ENCODE measurements around the gene PLCL2. TPM values are rescaled to one million over a fixed set of nuclear protein-coding genes. Genes with fewer than 3 reads are reported as not detected.

PLCL2 gene
- total and polyA plus RNA-seq, 7 donors = 8.0 to 12.6 (median 11.6) TPM

DNA sequence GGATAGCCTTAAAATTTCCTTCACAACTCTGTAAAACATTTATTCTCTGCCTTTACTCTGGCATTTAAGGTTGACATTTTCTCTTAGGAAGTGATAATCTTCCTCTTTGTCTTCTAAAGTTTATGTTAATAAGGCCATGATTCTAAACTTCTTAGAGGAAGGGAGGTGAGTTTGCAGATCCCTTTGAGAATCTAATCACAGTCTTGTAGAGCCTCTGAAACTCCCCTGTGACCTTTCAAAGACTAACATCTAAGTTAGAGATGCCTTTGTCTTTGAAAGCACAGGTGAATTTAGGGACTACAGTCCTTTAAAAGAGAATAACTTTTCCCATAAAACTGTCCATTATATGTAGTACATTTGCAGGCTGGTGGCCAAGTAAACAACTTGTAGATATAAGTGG lies 115.1 kb downstream of the PLCL2 start:
- intact Hi-C loops (cut with DNase I) = no loop called here
- Histone ChIP-seq H3K27me3 (no peaks in the 10 kb centered on the region), H3K36me3 (no peaks in the 10 kb centered on the region), H3K9me3 (peaks cover 0 to 8% (median 1%) of the 10 kb centered on the region in 4 donors), H3K27ac (no peak overlapping the region), H3K4me3 (no peak overlapping the region), H3K4me1 (no peaks in the 10 kb centered on the region)
- no peak for DNase-seq
- TF ChIP-seq EP300 (IDR thresholded peaks at IDR 0.05) (no peak), CTCF (IDR thresholded peaks at IDR 0.05) (no peak), POLR2AphosphoS5 (IDR thresholded peaks at IDR 0.05) (no peak), POLR2A (IDR thresholded peaks at IDR 0.05) (no peak)

DNA sequence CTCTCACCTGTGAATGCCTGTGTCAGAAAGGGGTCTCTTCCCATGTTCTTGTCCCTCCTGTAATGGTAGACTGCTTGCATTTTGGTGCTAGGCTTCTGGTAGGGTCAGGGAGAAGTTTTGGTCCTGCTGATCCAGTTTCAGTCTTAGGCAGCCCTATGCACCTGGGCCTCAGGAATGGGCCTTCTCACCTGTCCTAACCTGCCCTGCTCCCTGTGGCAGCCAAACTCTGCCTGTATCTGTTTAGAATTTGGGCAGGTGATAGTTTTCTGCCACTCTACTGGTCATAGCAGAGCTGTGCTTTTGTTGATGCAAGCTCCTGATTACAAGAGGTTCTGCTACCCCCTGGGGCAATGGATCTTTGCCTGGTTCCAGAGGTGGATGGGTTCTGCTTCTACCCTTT lies 118.7 kb downstream of the PLCL2 start:
- H3K4me3 ChIP-seq = no peak overlapping the region
- H3K27ac ChIP-seq = no peak overlapping the region
- no peak for DNase-seq
- no peaks in the 10 kb centered on the region for H3K4me1 ChIP-seq
- H3K36me3 ChIP-seq = no peaks in the 10 kb centered on the region
- intact Hi-C loops (cut with DNase I) = no loop called here
- no peak for TF ChIP-seq POLR2AphosphoS5 (IDR thresholded peaks at IDR 0.05)
- no peak for TF ChIP-seq CTCF (IDR thresholded peaks at IDR 0.05)
- no peak for TF ChIP-seq POLR2A (IDR thresholded peaks at IDR 0.05)
- TF ChIP-seq EP300 (IDR thresholded peaks at IDR 0.05) = no peak
- H3K27me3 ChIP-seq = no peaks in the 10 kb centered on the region
- peaks cover 0 to 8% (median 1%) of the 10 kb centered on the region in 4 donors for H3K9me3 ChIP-seq

- intact Hi-C loops (cut with DNase I) = no loop called here
Observed at GRCh38 chr3:17006132-17006852, 121.5 kb downstream of the PLCL2 start.

GRCh38 chr3:17007284-17007683 lies 122.5 kb downstream of the PLCL2 start:
- H3K4me1 ChIP-seq = no peaks in the 10 kb centered on the region
- H3K27me3 ChIP-seq = no peaks in the 10 kb centered on the region
- no peak overlapping the region for H3K4me3 ChIP-seq
- no peak overlapping the region for H3K27ac ChIP-seq
- WGBS, 2 donors = 88 to 96% methylated on average over 1 of the region's 1 CpG
- no peak for DNase-seq
- intact Hi-C loops (cut with DNase I) = no loop called here
- no peaks in the 10 kb centered on the region for H3K9me3 ChIP-seq
- TF ChIP-seq POLR2A (IDR thresholded peaks at IDR 0.05) (no peak), POLR2AphosphoS5 (IDR thresholded peaks at IDR 0.05) (no peak), EP300 (IDR thresholded peaks at IDR 0.05) (no peak), CTCF (IDR thresholded peaks at IDR 0.05) (no peak)
- peaks cover 0 to 7% (median 0%) of the 10 kb centered on the region in 4 donors for H3K36me3 ChIP-seq

More at GRCh38 chr3:17006132-17006852, 121.5 kb downstream of the PLCL2 start:
- Histone ChIP-seq H3K9me3 (peaks cover 0 to 6% (median 1%) of the 10 kb centered on the region in 4 donors), H3K27me3 (no peaks in the 10 kb centered on the region), H3K27ac (no peak overlapping the region), H3K36me3 (peaks cover 0 to 5% (median 0%) of the 10 kb centered on the region in 4 donors), H3K4me3 (no peak overlapping the region), H3K4me1 (no peaks in the 10 kb centered on the region)
- no peak for DNase-seq
- TF ChIP-seq CTCF (IDR thresholded peaks at IDR 0.05) = no peak
- TF ChIP-seq POLR2AphosphoS5 (IDR thresholded peaks at IDR 0.05) = no peak
- TF ChIP-seq EP300 (IDR thresholded peaks at IDR 0.05) = no peak
- no peak for TF ChIP-seq POLR2A (IDR thresholded peaks at IDR 0.05)
- 54 to 70% methylated on average over 2 of the region's 2 CpGs for WGBS, 2 donors

DNA sequence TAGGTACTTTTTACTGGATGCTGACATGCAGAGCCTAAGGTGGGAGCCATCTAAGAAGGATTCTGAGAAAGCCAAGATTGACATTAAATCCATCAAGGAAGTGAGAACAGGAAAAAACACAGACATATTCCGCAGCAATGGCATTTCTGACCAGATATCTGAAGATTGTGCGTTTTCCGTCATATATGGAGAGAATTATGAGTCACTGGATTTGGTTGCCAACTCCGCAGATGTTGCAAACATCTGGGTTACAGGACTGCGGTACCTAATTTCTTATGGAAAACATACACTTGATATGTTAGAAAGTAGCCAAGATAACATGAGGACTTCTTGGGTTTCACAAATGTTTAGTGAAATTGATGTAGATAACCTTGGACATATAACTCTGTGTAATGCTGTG lies 125.1 kb downstream of the PLCL2 start:
- no peaks in the 10 kb centered on the region for H3K4me1 ChIP-seq
- H3K27ac ChIP-seq = no peak overlapping the region
- H3K4me3 ChIP-seq = no peak overlapping the region
- DNase-seq = no peak
- intact Hi-C loops (cut with DNase I) = no loop called here
- H3K36me3 ChIP-seq = peaks cover 0 to 7% (median 0%) of the 10 kb centered on the region in 4 donors
- no peaks in the 10 kb centered on the region for H3K27me3 ChIP-seq
- WGBS, 2 donors = 94 to 96% methylated on average over 5 of the region's 5 CpGs
- H3K9me3 ChIP-seq = no peaks in the 10 kb centered on the region
- TF ChIP-seq POLR2AphosphoS5 (IDR thresholded peaks at IDR 0.05) = no peak
- no peak for TF ChIP-seq CTCF (IDR thresholded peaks at IDR 0.05)
- TF ChIP-seq POLR2A (IDR thresholded peaks at IDR 0.05) = no peak
- TF ChIP-seq EP300 (IDR thresholded peaks at IDR 0.05) = no peak
